K562 (cell line): ENCODE measurements around the gene CASKIN1. TPM values are rescaled to one million over a fixed set of nuclear protein-coding genes. Genes with fewer than 3 reads are reported as not detected.
A peak's percentile ranks its signal among the peaks of the same experiment; 100 is the strongest.

Experiments
- ATAC-seq: fragments of 200-7000 bp; cut with Tn5 transposase; 3 replicates; pipeline ENCODE4 v1.9.1; 2020; ENCODE audit warnings: moderate library complexity
- BruUV-seq: library from RNA; stranded (reverse); fragments of 400-500 nt; replicated peaks from 2 replicates; lab custom pipeline; 2021; lab: Mats Ljungman, UMichigan
- CTCF ChIA-PET: fragments of 300-600 bp; formaldehyde crosslinking; extraction: SDS; loops from one replicate; lab custom pipeline; 2021; ENCODE audit warnings: low intra/inter-chr PET ratio; lab: Yijun Ruan, JAX
- POLR2A ChIA-PET: fragments of 300-600, 350-650 bp; sonication (Branson Sonifier 250); formaldehyde crosslinking; extraction: SDS; loops from one replicate; lab custom pipeline; 2021; ENCODE audit warnings: antibody characterized with exemption, inconsistent platforms; lab: Yijun Ruan, JAX
- DNase-seq, 4 experiments: peaks; one replicate each; pipeline versions ENCODE4 v3.0.0 to v3.0.0-alpha.2; 2011 to 2018; ENCODE audit warnings: low spot score in 3 of 4, mixed read lengths in 3 of 4; ENCODE audit errors: extremely low read depth in 1 of 4
- FAIRE-seq: peaks from 2 replicates; lab custom pipeline; 2011; peaks lifted over from hg19 to GRCh38; lab: Jason Lieb, UNC
- H2AFZ ChIP-seq: 2 replicates; pipeline ENCODE4 v1.6.0; 2011; ENCODE audit warnings: low read depth, low read length, control low read depth, inconsistent platforms
- H3K27ac ChIP-seq: fragments of 200-600 bp; 3 replicates; pipeline ENCODE4 v1.8.0; 2011; ENCODE audit warnings: low read depth, mild to moderate bottlenecking, control low read depth, inconsistent platforms, low read length, moderate library complexity, mixed read lengths; ENCODE audit errors: extremely low read depth
- H3K27me3 ChIP-seq, 2 experiments: fragments of 300-600 bp in 1 of 2; 2 replicates in 1 of 2; 3 replicates in 1 of 2; pipeline versions ENCODE4 v1.6.0 to v1.8.0; 2011; ENCODE audit warnings: inconsistent platforms in 2 of 2, low read length in 2 of 2, mild to moderate bottlenecking in 1 of 2, mixed read lengths in 1 of 2, moderate library complexity in 1 of 2; ENCODE audit not compliant: control insufficient read depth in 2 of 2, insufficient read depth in 2 of 2
- H3K36me3 ChIP-seq: fragments of 300-600 bp; 3 replicates; pipeline ENCODE4 v1.8.0; 2011; ENCODE audit warnings: mild to moderate bottlenecking, low read length, inconsistent platforms; ENCODE audit not compliant: control insufficient read depth, insufficient read depth
- H3K4me1 ChIP-seq, 2 experiments: fragments of 200-600 bp in 1 of 2; replicated peaks in 1 of 2; 2 replicates in 1 of 2; 3 replicates in 1 of 2; pipeline versions ENCODE4 v1.5.1 to v1.8.0; 2011; ENCODE audit warnings: inconsistent platforms in 2 of 2, low read length in 2 of 2, mild to moderate bottlenecking in 1 of 2, mixed read lengths in 1 of 2, moderate library complexity in 1 of 2; ENCODE audit not compliant: control insufficient read depth in 2 of 2, insufficient read depth in 2 of 2
- H3K4me2 ChIP-seq: 2 replicates; pipeline ENCODE4 v1.6.1; 2011; ENCODE audit warnings: low read length, control low read depth, inconsistent platforms, mixed read lengths; ENCODE audit not compliant: insufficient read depth
- H3K4me3 ChIP-seq: fragments of 200-600 bp; sonication (generic), shearing (Covaris generic); 2 replicates; pipeline ENCODE4 v1.5.1; 2016; ENCODE audit warnings: control low read depth, inconsistent platforms
- H3K79me2 ChIP-seq: fragments of 200-600 bp; 3 replicates; pipeline ENCODE4 v1.8.0; 2011; ENCODE audit warnings: low read length, inconsistent platforms; ENCODE audit not compliant: control insufficient read depth, insufficient read depth
- H3K9ac ChIP-seq, 2 experiments: 2 replicates each; pipeline versions ENCODE4 v1.6.0 to v1.6.1; 2011; ENCODE audit warnings: low read depth in 2 of 2, low read length in 2 of 2, control low read depth in 1 of 2, inconsistent platforms in 1 of 2, mild to moderate bottlenecking in 1 of 2, mixed read lengths in 1 of 2; ENCODE audit not compliant: insufficient read depth in 1 of 2
- H3K9me1 ChIP-seq: one replicate; pipeline ENCODE4 v1.6.0; 2011; ENCODE audit warnings: inconsistent platforms, mild to moderate bottlenecking, low read length, moderate library complexity; ENCODE audit not compliant: control insufficient read depth, insufficient read depth
- H3K9me3 ChIP-seq: replicated peaks from 2 replicates; pipeline ENCODE4 v1.5.1; 2011; ENCODE audit warnings: low read depth, low read length, inconsistent platforms; ENCODE audit not compliant: control insufficient read depth, insufficient read depth
- H4K20me1 ChIP-seq: replicated peaks from 2 replicates; pipeline ENCODE4 v1.6.1; 2011; ENCODE audit warnings: low read length, inconsistent platforms, mixed read lengths; ENCODE audit not compliant: control insufficient read depth, insufficient read depth
- E2F6 ChIP-seq, 2 experiments: IDR thresholded peaks; 2 replicates each; pipeline ENCODE4 v1.6.1; 2011; ENCODE audit warnings: borderline replicate concordance in 1 of 2, control low read depth in 1 of 2, low read depth in 1 of 2, low read length in 1 of 2, mild to moderate bottlenecking in 1 of 2, mixed read lengths in 1 of 2, moderate library complexity in 1 of 2; ENCODE audit not compliant: insufficient read depth in 1 of 2, insufficient read length in 1 of 2, poor library complexity in 1 of 2, severe bottlenecking in 1 of 2; ENCODE audit errors: extremely low read depth in 1 of 2
- YY1 ChIP-seq, 3 experiments: IDR thresholded peaks; 2 replicates each; pipeline ENCODE4 v1.6.1; 2011; ENCODE audit warnings: low read length in 2 of 3, mild to moderate bottlenecking in 2 of 3, moderate library complexity in 2 of 3, borderline replicate concordance in 1 of 3, control low read depth in 1 of 3, low read depth in 1 of 3; ENCODE audit not compliant: insufficient read depth in 3 of 3, insufficient replicate concordance in 2 of 3, control insufficient read depth in 1 of 3, insufficient read length in 1 of 3; ENCODE audit errors: extremely low read depth in 1 of 3
- WGBS: fragments of 100-300 bp; shearing (Covaris generic); methylation state at CpG from one replicate; pipeline ENCODE4 v1.1.6; 2016; ENCODE audit warnings: low coverage, mixed read lengths; ENCODE audit not compliant: insufficient coverage; ENCODE audit errors: missing lambda C conversion rate; 5-methylcytosine and 5-hydroxymethylcytosine counted together
- in situ Hi-C: fragments of 300-500 bp; cut with MboI; formaldehyde crosslinking; loops from 4 replicates; pipeline ENCODE4 v1.15.0; 2018; ENCODE audit warnings: inconsistent platforms, mixed read lengths
- intact Hi-C: fragments of 100-400 bp; cut with micrococcal nuclease; formaldehyde crosslinking; loops from 2 replicates; pipeline ENCODE4 v1.14.2; 2022
- polyA plus RNA-seq, 8 experiments: library from polyadenylated mRNA; depleted of rRNA in 4 of 8; stranded (reverse) in 5 of 8; unstranded in 3 of 8; fragments of >200 nt; fragmentation: Nextera tagmentation in 2 of 8; fragmentation: Illumina TruSeq in 1 of 8; extraction: Ambion mirVana in 2 of 8; extraction: Trizol in 1 of 8; gene quantifications; 2 replicates each; pipeline versions ENCODE4 v1.2.1 to v1.2.3, GENCODE V29; 2011 to 2014; ENCODE audit warnings: inconsistent platforms in 1 of 8, missing spikeins in 1 of 8
- total RNA-seq, 7 experiments: library from RNA; depleted of rRNA in 6 of 7; stranded (reverse); fragments of >200 nt in 6 of 7; fragmentation: Illumina TruSeq in 2 of 7; extraction: Trizol in 2 of 7; gene quantifications; 2 replicates each; pipeline versions ENCODE4 v1.2.1 to v1.2.3, GENCODE V29; 2011 to 2021; ENCODE audit warnings: low replicate concordance in 1 of 7
- TF ChIP-seq, protein P1 (sequence below): sonication (generic); formaldehyde crosslinking; IDR thresholded peaks from 2 replicates; pipeline ENCODE4 v1.8.1; 2023; ENCODE audit warnings: mild to moderate bottlenecking, missing genetic modification reagents

The CASKIN1 gene
- total and polyA plus RNA-seq, 9 of the 15 experiments (the other 6 are each of a cell fraction or from before 2014, with no cell fraction given) = 0.15 to 4.5 (median 1.5) TPM; not detected in 2

DNA sequence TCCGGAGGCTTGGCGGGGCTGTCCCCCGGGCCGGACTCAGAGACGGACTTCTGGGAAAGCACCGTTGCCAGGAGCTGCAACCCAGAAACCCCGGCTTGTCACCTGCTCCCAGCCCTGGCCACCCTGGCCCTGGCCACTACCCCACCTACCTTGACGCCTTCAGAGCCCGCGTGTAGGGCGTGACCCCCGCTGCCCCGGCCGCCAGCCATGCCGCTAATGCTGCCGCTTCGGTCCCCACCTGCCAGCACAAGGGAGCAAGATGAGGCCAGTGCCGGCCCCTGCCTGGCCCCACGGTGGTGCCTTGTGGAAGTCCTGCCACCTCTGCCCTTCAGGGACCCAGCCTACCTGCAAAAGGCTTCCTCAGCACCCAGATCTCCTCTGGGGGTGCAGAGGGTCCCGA, 11.4 kb downstream of the CASKIN1 start:
- ChIA-PET CTCF (no interaction called here), POLR2A (interaction anchor here (0.7 to 1.9 kb wide), 3 partner anchors 8 to 30 kb away, joined by 4 to 6 read pairs (median 4); partner anchors contain the start of gene TRAF7)
- H2AFZ ChIP-seq = no peak overlapping the region
- DNase-seq (no peak), FAIRE-seq (no peak), ATAC-seq (no peak)
- TF ChIP-seq, protein P1, sequence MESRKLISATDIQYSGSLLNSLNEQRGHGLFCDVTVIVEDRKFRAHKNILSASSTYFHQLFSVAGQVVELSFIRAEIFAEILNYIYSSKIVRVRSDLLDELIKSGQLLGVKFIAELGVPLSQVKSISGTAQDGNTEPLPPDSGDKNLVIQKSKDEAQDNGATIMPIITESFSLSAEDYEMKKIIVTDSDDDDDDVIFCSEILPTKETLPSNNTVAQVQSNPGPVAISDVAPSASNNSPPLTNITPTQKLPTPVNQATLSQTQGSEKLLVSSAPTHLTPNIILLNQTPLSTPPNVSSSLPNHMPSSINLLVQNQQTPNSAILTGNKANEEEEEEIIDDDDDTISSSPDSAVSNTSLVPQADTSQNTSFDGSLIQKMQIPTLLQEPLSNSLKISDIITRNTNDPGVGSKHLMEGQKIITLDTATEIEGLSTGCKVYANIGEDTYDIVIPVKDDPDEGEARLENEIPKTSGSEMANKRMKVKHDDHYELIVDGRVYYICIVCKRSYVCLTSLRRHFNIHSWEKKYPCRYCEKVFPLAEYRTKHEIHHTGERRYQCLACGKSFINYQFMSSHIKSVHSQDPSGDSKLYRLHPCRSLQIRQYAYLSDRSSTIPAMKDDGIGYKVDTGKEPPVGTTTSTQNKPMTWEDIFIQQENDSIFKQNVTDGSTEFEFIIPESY (CRISPR knock-in tag) = peak; percentile 67
- TF ChIP-seq E2F6 (IDR thresholded peaks at IDR 0.05; ENCODE audit: borderline replicate concordance in 1 of 2, extremely low read depth in 1 of 2, insufficient read depth in 1 of 2, insufficient read length in 1 of 2, low read depth in 1 of 2, low read length in 1 of 2, poor library complexity in 1 of 2, severe bottlenecking in 1 of 2) = peak in 1 of 2 experiments; percentile 19
- no peak for TF ChIP-seq YY1 (IDR thresholded peaks at IDR 0.05; ENCODE audit: borderline replicate concordance in 1 of 3, control insufficient read depth in 1 of 3, extremely low read depth in 1 of 3, insufficient read depth in 3 of 3, insufficient read length in 1 of 3, insufficient replicate concordance in 2 of 3, low read depth in 1 of 3, low read length in 2 of 3)
- H3K4me1 ChIP-seq = peaks cover 2 to 87% of the 10 kb centered on the region in 2 experiments; a peak in 3 of 5 replicates
- in situ Hi-C loops = no loop called here
- WGBS = 43% methylated on average over 15 of the region's 20 CpGs
- H3K4me2 ChIP-seq = no peak overlapping the region
- H3K79me2 ChIP-seq = no peaks in the 10 kb centered on the region
- BruUV-seq = no TSS peak
- H3K27ac ChIP-seq = no peak overlapping the region
- H3K27me3 ChIP-seq = no peaks in the 10 kb centered on the region
- no peaks in the 10 kb centered on the region for H3K9me3 ChIP-seq
- no peaks in the 10 kb centered on the region for H4K20me1 ChIP-seq
- intact Hi-C loops = no loop called here
- H3K4me3 ChIP-seq = no peak overlapping the region
- no peaks in the 10 kb centered on the region for H3K36me3 ChIP-seq
- H3K9ac ChIP-seq = peak overlapping the region in 1 of 2 experiments; percentile 10; a peak in 1 of 4 replicates
- no peaks in the 10 kb centered on the region for H3K9me1 ChIP-seq
